Brain microvascular endothelial cell (primary cell): ENCODE measurements around the gene TOMM70.

Experiments used
- DNase-seq: peaks from one replicate; pipeline ENCODE4 v3.0.0-alpha.2; 2020
- H3K27ac ChIP-seq: fragments of 250-450 bp; sonication (Bioruptor Pico); 2 replicates; pipeline ENCODE4 v1.5.1; 2020; ENCODE audit warnings: mild to moderate bottlenecking, moderate library complexity
- H3K27me3 ChIP-seq: fragments of 250-450 bp; sonication (Bioruptor Pico); replicated peaks from 2 replicates; pipeline ENCODE4 v1.5.1; 2020; ENCODE audit warnings: mild to moderate bottlenecking
- H3K36me3 ChIP-seq: fragments of 250-450 bp; sonication (Bioruptor Pico); replicated peaks from 2 replicates; pipeline ENCODE4 v1.5.1; 2020; ENCODE audit warnings: mild to moderate bottlenecking
- H3K4me3 ChIP-seq: 2 replicates; pipeline ENCODE4 v1.5.1; 2011; ENCODE audit warnings: low read depth, mild to moderate bottlenecking, control low read depth, low read length, moderate library complexity
- in situ Hi-C: cut with HindIII; loops from 2 replicates; pipeline ENCODE4 v1.10.0; 2017; ENCODE audit warnings: low sequenced_read_pairs, low pct_ligation_motif_present
- TF ChIP-seq, protein P1 (sequence below): IDR thresholded peaks from 2 replicates; pipeline ENCODE4 v1.5.1; 2011; ENCODE audit warnings: low read depth, mild to moderate bottlenecking, moderate library complexity, low read length, control low read depth, inconsistent platforms; ENCODE audit errors: missing control alignments

TOMM70 gene

DNA sequence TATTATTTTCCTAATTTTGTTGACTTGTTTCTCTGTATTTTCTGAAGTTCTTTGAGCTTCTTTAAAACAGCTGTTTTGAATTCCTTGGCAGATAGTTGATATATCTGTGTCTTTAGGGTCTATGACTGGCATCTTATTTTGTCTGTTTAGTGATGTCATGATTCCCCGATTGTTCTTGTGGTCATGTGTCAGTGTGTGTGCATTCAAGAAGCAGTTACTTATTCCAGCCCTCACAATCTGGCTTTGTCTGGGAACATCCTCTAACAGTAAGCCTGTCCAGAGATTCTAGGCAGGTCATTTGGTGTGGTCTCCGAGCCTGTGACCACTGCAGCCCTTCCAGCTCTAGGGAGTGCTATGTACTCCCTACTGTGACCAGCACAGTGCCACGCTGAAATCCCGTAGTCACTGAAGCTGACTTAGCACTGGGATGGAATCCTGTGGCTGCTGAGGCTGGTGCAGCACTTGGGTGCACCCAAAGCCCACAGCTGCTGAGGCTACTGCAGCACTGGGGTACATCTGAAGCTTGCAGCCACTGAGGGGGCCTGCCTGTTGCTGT, 7.2 kb upstream of the TOMM70 start:
- no peak overlapping the region for H3K27ac ChIP-seq
- in situ Hi-C loops, result no loop called here
- H3K27me3 ChIP-seq, result no peaks in the 10 kb centered on the region
- no peak for DNase-seq
- H3K36me3 ChIP-seq, result no peaks in the 10 kb centered on the region
- H3K4me3 ChIP-seq, result no peak overlapping the region
- TF ChIP-seq, protein P1, sequence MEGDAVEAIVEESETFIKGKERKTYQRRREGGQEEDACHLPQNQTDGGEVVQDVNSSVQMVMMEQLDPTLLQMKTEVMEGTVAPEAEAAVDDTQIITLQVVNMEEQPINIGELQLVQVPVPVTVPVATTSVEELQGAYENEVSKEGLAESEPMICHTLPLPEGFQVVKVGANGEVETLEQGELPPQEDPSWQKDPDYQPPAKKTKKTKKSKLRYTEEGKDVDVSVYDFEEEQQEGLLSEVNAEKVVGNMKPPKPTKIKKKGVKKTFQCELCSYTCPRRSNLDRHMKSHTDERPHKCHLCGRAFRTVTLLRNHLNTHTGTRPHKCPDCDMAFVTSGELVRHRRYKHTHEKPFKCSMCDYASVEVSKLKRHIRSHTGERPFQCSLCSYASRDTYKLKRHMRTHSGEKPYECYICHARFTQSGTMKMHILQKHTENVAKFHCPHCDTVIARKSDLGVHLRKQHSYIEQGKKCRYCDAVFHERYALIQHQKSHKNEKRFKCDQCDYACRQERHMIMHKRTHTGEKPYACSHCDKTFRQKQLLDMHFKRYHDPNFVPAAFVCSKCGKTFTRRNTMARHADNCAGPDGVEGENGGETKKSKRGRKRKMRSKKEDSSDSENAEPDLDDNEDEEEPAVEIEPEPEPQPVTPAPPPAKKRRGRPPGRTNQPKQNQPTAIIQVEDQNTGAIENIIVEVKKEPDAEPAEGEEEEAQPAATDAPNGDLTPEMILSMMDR, result no peak

DNA sequence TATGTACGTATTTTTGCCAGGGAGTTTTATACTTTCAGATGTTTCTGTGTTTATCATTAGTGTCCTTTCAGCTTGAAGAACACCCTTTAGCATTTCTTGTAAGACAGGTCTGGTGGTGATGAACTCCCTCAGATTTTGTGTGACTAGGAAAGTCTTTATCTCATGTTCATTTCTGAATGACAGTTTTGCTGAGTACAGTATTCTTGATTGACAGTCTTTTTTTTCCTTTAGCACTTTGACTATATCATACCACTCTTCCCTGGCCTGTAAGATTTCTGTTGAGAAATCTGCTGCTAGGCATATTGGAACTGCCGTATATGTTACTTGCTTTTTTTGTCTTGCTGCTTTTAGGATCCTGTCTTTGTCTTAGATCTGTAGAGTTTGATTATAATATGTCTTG, 6.3 kb upstream of the TOMM70 start:
- no peak for DNase-seq
- Histone ChIP-seq H3K27me3 (no peaks in the 10 kb centered on the region), H3K36me3 (no peaks in the 10 kb centered on the region), H3K27ac (no peak overlapping the region), H3K4me3 (no peak overlapping the region)
- TF ChIP-seq, protein P1, result no peak
- in situ Hi-C loops, result no loop called here

DNA sequence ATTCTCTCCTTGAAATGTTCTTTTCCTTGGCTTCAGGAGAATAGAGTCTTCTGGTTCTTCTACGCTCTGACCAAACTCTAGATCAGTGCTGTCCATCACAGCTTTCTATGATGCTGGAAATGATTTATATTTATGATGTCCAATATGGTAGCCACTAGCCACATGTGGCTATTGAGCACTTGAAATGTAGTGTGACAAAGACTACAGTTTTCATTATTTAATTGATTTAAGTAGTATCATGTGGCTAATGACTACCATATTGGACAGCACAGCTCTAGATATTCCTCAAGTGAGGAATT, 3.3 kb upstream of the TOMM70 start:
- DNase-seq, result no peak
- Histone ChIP-seq H3K27ac (no peak overlapping the region), H3K27me3 (no peaks in the 10 kb centered on the region), H3K36me3 (no peaks in the 10 kb centered on the region), H3K4me3 (no peak overlapping the region)
- TF ChIP-seq, protein P1, result no peak
- in situ Hi-C loops, result no loop called here

DNA sequence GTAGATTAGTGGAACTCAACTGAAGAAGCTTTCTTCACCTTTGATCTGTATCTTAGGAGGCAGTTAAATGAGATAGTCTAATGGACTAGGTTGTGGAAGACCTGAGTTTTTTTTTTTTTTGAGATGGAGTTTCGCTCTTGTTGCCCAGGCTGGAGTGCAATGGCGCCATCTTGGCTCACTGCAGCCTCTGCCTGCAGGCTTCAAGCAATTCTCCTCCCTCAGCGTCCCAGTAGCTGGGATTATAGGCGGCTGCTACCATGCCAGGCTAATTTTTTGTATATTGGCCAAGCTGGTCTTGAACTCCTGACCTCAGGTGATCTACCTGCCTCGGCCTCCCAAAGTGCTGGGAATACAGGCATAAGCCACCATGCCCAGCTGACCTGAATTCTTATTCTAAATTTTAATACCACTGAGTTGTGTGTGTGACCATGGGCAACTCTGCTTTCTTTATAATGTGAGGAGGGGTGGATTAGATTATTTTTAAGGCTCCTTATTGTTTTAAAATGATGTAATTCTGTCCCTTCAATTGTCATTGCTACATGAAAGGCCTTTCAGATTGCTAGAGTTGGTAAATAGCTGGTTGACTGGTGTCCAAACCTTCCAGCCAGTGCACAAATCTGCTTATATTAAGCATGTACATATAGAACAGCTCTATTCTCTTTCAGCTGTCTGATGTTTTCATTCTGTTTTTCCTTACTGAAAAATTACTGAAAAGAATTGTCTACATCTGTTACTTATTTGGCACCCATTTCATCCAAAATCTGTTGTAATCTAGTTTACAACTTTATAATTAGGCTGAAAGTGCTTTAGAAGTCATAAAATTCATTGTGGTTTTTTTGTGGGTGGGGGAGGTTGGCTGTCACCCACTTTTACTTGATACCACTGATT, 2.7 kb upstream of the TOMM70 start:
- Histone ChIP-seq H3K36me3 (no peaks in the 10 kb centered on the region), H3K27me3 (no peaks in the 10 kb centered on the region), H3K27ac (no peak overlapping the region), H3K4me3 (peak overlapping the region; percentile 94)
- DNase-seq, result no peak
- in situ Hi-C loops, result no loop called here
- TF ChIP-seq, protein P1, result no peak

DNA sequence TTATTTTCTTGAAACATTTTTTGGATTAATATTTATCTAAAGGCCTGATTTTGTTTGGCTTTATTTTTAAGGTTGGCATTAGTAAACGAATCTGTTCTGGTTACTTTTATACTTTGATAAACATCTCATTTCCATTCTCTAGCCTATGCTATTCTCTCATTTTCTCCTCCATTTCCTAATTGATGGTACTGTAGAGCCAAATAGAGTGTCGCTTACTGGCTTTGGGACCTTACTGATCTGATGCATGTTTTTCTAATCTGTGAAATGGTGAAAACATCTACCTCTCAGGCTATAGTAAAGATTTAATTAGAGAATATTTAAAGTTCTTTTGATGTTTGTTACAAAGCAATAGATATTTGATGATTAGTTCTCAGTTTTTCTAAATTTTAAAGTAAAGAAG, 2.0 kb upstream of the TOMM70 start:
- DNase-seq, result no peak
- no peak overlapping the region for H3K27ac ChIP-seq
- H3K4me3 ChIP-seq, result peak overlapping the region; percentile 94
- no peaks in the 10 kb centered on the region for H3K27me3 ChIP-seq
- in situ Hi-C loops, result no loop called here
- no peaks in the 10 kb centered on the region for H3K36me3 ChIP-seq
- TF ChIP-seq, protein P1, result no peak

DNA sequence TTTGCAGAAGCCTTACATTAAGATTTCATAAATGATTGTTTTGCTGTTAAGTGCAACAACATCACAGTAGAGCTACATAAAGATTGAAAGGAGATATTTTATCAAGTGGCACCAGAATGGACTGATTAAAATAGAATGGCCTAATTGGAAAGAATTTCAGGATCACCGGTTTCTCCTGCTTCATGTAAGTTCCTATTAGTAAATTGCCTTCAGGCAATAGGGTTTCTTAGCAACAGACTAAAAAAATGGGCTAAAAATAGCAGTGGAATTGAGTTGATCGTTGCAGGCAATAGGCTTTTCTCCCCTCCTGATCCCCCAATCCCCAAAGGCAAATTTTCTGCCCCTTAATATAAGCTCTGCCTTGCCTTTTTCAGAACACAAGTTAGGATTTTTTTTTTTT, 1.4 kb upstream of the TOMM70 start:
- no peaks in the 10 kb centered on the region for H3K36me3 ChIP-seq
- H3K27ac ChIP-seq, result peak overlapping the region; percentile 92
- in situ Hi-C loops, result no loop called here
- no peak for DNase-seq
- TF ChIP-seq, protein P1, result no peak
- peak overlapping the region; percentile 94 for H3K4me3 ChIP-seq
- no peaks in the 10 kb centered on the region for H3K27me3 ChIP-seq
